AML-193 (cell line): ENCODE data around the gene OR52E8.

Experiments
- DNase-seq, 2 experiments: peaks; one replicate each; lab custom pipeline; 2025; lab: John Stamatoyannopoulos, UW

Gene OR52E8

GRCh38 chr11:5807580-5807979 is 49.9 kb downstream of the OR52E8 start:
- no peak for DNase-seq
